Measurements from ENCODE around the gene ADAMTS16.

Gene ADAMTS16

GRCh38 chr5:5141625-5142525, 1.7 kb downstream of the ADAMTS16 start:
- no peak overlapping the region for H3K27ac ChIP-seq
- no peak overlapping the region for H3K4me3 ChIP-seq

DNA sequence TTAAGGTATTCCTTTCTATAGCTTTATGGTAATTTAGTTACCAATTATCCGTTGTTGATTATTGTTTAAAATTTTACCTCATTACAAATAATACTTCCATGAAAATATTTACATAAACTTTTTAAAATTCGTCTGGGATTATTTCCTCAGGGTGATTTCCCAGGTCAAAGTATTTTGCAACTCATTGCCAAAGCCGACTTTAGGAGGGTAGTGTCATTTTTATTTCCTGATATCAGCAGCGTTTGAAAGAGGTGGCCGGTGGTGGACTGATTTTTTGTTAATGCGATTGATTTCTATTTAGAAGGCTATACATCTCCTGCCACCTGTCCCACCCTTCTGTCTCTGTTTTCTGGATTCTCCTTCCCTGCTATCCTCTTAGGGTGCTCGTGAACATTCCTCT, 4.3 kb downstream of the ADAMTS16 start:
- H3K27ac ChIP-seq: no peak overlapping the region

GRCh38 chr5:5145651-5146529, 5.8 kb downstream of the ADAMTS16 start:
- H3K4me3 ChIP-seq: no peak overlapping the region
- H3K27ac ChIP-seq: no peak overlapping the region

More for the DNA sequence above, 4.3 kb downstream of the ADAMTS16 start:
- H3K4me3 ChIP-seq: no peak overlapping the region

DNA sequence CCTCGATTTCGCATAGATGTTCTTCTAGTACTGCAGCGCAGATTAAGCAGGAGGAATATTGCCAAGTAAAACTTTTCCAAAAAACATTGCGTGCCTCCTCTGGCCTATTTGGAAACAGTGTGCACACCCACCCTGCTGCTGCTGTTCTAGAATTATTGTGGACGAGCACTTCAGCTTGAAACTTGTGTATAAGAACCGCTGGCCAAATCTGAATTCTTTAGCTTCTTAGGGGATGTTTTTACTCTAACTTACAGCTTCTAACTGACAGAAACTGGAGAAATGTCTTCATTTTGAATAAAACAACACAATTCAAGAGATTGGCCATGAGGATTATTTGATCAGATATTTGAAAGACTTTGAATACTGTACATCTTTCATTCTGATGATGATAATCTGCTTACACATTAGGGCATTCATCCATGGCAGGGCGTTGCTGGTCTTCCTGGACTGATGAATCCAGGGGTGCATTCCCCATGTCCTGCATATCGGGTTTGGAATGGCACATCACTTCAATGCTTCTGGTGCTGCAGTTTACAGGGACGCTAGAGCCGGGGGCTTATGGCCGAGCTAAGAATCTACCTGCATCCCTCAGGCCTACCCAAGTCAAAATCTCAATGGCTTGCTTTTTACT, 6.5 kb downstream of the ADAMTS16 start:
- Histone ChIP-seq H3K27ac (no peak overlapping the region), H3K4me3 (no peak overlapping the region)

GRCh38 chr5:5149154-5149553, 9.0 kb downstream of the ADAMTS16 start:
- H3K27ac ChIP-seq: no peak overlapping the region
- H3K4me3 ChIP-seq: no peak overlapping the region

DNA sequence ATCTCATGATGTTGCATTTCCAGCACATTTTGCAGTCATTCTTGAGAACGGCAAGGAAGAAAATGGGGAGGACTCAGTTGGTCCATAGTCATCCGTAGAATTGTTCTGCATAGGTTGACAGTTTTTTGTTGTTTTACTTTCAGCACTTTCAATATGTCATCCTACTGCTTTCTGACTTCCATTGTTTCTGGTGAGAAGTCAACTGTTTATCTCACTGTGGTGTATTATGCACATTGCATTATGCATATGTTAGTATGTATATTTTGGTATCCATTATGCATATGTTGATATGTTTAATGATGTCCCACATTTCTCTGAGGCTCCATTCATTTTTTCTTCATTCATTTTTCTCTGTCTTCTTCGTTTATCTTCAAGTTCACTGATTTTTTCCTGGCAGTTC, 10.5 kb downstream of the ADAMTS16 start:
- H3K4me3 ChIP-seq: no peak overlapping the region
- H3K27ac ChIP-seq: no peak overlapping the region

DNA sequence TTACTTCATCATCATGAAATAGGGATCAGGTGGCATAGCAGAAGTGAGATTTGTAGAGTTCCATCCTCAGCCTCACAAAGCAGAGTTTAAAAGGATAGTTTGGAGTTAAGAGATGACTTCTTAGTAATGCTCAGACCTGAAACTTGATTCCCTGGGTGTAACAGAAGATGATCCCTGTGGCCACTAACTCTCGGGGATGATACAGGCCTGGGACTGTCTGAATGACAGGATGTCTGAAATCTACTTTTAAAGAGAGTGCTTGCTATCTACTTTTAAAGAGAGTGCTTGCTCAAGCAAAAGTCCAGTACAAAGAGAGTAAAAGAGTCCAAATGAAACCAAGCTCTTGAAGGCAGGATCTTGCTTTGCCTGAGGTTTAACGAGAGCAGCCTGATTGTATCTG, 14.6 kb downstream of the ADAMTS16 start:
- Histone ChIP-seq H3K4me3 (no peak overlapping the region), H3K27ac (no peak overlapping the region)

DNA sequence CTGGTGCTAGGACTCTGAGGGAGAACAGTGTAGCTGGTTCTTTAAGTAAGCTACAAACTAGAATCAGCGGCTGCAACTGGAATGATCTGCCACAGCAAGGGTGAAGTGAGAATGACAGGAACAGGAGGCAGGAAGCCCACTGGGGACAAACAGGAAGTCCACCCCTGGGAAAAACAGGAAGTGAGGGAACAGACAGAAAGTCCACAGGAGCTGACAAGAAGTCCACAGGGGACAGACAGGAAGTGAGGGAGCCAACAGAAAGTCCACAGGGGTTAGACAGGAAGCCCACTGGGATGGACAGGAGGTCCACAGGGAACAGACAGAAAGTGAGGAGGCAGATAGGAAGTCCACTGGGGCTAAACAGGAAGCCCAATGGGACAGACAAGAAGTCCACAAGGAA, 15.5 kb downstream of the ADAMTS16 start:
- H3K27ac ChIP-seq: no peak overlapping the region
- H3K4me3 ChIP-seq: no peak overlapping the region

DNA sequence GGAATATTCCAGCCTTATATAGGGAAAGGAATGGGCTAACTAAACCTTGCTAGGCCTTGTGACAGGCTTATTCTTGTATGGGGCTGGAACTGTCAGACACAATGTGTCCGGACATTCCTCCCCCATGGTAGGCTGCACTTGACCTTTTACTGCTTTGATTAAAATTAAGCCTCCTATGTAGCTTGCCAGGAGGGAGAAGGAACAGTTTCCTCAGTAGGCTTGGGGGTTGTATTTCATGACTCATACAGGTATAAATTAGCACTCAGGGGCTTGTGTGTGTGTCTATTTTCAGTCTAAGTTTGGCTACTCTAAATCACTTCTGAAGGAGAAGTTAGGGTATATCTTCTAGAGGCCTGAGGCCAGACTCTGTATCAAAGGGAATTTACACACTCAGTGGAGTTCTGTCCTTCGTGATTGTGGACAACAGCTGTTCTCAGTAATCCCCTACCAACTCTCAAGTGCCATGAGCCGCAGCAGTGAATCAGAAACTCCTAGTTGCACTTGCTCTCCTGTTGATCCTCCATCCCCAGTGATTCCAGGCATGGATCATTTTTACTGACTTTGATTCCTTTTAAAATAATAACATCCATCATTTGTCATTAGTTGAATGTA, 16.4 kb downstream of the ADAMTS16 start:
- no peak overlapping the region for H3K27ac ChIP-seq

DNA sequence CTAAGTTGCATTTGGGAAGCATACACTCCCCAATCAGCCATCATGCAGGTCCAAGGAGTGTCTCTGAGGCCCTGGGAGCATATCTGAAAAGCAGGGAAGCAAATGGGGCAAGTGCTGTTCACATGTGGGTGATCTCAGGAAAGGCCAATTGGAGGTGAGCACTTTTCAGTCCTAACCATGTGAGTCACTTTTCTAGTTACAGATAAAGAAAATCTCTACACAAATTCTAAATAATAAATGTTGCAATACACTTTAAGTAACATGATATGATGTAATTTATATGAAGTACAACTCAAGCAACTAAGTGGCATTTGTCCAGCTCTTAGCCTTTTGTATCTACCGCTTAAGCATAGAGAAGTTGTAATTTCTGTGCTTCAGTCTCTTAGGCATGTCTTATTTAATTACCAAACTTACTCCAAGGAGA, 18.4 kb downstream of the ADAMTS16 start:
- no peak overlapping the region for H3K4me3 ChIP-seq
- no peak overlapping the region for H3K27ac ChIP-seq

More for the DNA sequence above, 16.4 kb downstream of the ADAMTS16 start:
- no peak overlapping the region for H3K4me3 ChIP-seq

DNA sequence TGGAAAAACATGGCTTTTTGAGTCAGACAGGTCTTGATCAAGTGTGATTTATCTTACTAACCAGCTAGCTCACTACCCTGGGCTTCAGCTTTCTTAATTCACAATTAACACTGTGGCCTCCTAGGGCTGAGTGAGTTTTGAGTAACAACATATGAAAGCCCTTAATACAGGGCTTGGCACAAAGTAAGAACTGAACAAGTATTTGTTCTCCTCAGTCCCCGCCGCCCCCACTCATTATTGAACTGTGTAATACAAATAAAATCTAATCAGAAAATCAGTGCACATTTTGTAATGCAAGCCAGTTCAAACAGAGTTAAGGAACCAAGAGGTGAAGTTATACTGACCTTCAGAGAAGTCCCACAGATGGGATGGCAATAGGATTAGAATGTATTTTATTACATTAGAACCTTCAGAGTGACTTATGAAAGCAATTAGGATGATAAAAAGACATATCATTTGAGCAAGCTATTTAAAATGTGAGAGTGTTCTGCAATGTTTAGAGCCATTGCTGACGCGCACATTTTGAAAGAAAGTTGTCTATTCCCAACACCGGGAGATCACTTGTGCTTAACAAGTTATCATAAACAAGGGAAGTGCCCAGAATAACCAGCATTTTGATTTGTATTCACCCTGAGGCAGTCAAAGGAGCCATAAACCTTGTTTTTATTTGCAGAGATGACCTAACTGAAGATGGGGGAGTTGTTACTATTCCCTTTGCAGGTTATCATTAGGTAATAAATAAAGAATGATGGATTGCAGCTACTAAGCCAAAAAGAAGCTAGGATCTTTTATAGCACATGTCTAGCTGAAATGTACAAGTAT, 19.4 kb downstream of the ADAMTS16 start:
- Histone ChIP-seq H3K4me3 (no peak overlapping the region), H3K27ac (no peak overlapping the region)

DNA sequence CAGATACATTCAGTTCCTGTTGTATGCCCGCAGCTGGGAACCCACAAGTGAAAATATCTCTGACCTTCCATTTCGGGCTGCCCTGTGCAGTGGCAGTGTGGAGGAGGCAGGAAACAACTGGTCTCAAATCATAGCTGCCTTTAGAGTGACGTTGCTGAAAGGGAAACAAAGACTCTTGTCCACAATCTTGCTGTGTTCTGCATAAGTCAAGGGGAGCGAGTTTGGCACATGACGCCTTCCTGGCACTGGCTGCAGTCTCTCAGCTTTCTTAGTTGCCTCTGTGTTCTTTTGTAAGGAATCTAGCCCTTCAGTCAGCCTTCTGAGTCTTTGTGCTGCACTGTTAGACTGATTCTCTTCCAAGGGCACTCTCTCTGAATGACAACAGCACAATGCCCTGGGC, 24.0 kb downstream of the ADAMTS16 start:
- H3K4me3 ChIP-seq: no peak overlapping the region
- H3K27ac ChIP-seq: no peak overlapping the region

DNA sequence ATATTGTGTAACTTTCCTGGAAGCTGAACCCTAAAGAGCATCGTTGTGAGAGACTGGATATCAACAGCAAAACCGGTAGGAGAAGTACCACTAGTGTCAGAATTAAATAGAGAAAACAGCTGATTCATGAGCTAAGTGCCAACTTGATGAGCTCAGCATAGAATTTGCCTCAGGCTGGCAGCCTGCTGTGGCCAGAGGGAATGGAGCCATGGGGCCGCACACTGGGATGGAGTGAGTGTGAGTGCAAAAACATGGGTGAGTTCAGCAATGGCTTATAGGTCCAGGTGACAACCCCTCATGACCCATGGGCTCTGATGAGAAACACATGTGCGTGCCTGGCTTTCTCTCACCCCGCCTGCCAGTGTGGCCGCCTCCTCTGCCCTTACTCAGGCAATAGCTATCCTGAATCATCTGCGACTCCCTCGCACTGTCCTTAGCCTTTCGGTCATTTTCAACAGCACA, 25.4 kb downstream of the ADAMTS16 start:
- H3K27ac ChIP-seq: no peak overlapping the region
- H3K4me3 ChIP-seq: no peak overlapping the region

GRCh38 chr5:5169466-5169865, 29.3 kb downstream of the ADAMTS16 start:
- no peak overlapping the region for H3K4me3 ChIP-seq
- no peak overlapping the region for H3K27ac ChIP-seq

DNA sequence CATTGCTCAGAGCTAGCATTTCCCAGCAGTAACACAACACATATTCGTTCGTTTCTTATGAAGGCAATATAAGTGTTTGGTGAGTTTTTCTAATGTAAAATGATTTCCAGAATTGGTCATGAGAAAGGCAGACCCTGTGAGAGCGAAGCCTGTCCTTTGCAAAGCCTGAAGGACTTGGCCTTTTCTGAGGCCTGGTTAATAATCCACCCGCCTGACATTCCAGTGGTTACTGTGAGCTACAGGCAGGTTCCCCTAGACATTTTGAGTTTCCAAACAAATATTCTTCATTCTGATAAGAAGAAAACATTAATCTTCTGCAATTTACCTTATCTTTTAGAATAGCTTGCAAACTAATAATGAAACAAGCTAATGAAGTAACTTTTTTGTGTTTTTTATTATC, 38.0 kb downstream of the ADAMTS16 start:
- H3K27ac ChIP-seq: no peak overlapping the region
- no peak overlapping the region for H3K4me3 ChIP-seq

DNA sequence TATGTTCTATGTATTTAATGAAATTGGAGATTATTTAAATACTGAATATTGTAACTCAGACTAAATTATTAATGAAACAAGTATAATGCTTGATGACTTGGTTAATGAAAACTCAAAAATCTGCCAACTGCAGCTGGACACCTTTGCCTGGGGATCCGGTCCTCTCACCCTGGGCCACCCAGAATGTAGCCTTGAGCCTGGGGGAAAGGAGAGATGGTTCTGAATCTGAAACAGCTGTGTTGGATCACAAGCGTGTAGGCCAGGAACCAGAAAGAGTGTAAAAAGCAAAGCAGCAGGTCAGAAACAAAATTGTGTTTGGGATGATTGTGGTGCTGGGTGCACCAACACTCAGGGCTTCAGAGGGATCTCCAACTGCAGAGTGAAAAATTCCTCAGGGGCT, 38.5 kb downstream of the ADAMTS16 start:
- Histone ChIP-seq H3K27ac (no peak overlapping the region), H3K4me3 (no peak overlapping the region)

DNA sequence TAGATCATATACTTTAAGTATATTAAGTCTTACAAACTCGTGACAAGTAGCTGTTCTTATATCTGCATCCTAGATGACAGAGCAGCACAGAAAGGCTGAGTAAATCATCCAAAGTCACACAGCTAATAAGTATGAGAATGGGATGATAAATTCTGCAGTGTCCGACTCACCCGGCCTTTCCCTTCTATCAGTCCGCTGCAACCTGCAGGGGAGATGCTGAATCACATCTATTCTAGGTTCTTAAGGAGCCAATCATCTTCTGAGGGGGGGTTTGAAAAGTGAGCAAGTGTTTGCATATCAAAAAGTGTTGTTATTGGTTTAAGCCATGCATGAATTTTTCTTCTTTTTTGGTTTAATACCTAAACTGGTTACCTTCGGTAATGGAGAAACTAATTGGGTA, 38.9 kb downstream of the ADAMTS16 start:
- Histone ChIP-seq H3K27ac (no peak overlapping the region), H3K4me3 (no peak overlapping the region)

- Histone ChIP-seq H3K27ac (no peak overlapping the region), H3K4me3 (no peak overlapping the region)
Measured at GRCh38 chr5:5179597-5179996, 39.5 kb downstream of the ADAMTS16 start.

Data from skin epidermis (tissue), 12 donors.